Non-pigmented ciliary epithelial cell (primary cell): Measurements from ENCODE around the gene FBXO9.
A peak's percentile ranks its signal among the peaks of the same experiment; 100 is the strongest.
"Not testable (repeated sequence)": the region's sequence is repeated elsewhere in the genome, so short reads cannot be mapped to it uniquely, and the experiment has no call there.

ENCODE experiments used
- DNase-seq: peaks from one replicate; pipeline ENCODE4 v3.0.0-alpha.2; 2010; ENCODE audit warnings: low read depth

The FBXO9 gene

GRCh38 chr6:53048431-53049195 is 16.6 kb upstream of the FBXO9 start:
- peak; percentile 87 for DNase-seq

GRCh38 chr6:53049415-53049814 is 15.8 kb upstream of the FBXO9 start:
- DNase-seq: no peak

GRCh38 chr6:53052152-53052551 is 13.1 kb upstream of the FBXO9 start:
- not testable (repeated sequence) for DNase-seq

GRCh38 chr6:53054532-53054931 is 10.7 kb upstream of the FBXO9 start:
- no peak for DNase-seq

GRCh38 chr6:53055873-53056272 is 9.3 kb upstream of the FBXO9 start:
- no peak for DNase-seq

GRCh38 chr6:53056273-53056672 is 8.9 kb upstream of the FBXO9 start:
- no peak for DNase-seq

GRCh38 chr6:53058388-53059195 is 6.6 kb upstream of the FBXO9 start:
- DNase-seq: no peak

- DNase-seq: no peak
Observed at GRCh38 chr6:53059648-53060589, 5.3 kb upstream of the FBXO9 start.

- no peak for DNase-seq
Observed at GRCh38 chr6:53062169-53062539, 3.0 kb upstream of the FBXO9 start.

- DNase-seq: not testable (repeated sequence)
Observed at GRCh38 chr6:53064255-53064654, 949 bp upstream of the FBXO9 start.

GRCh38 chr6:53064726-53065265 is 408 bp upstream of the FBXO9 start:
- peak; percentile 93 for DNase-seq

GRCh38 chr6:53066077-53066417 is 843 bp downstream of the FBXO9 start:
- DNase-seq: no peak

- DNase-seq: no peak
Observed at GRCh38 chr6:53066874-53067706, 1.9 kb downstream of the FBXO9 start.

- no peak for DNase-seq
Observed at GRCh38 chr6:53067849-53068361, 2.7 kb downstream of the FBXO9 start.

GRCh38 chr6:53069427-53069826 is 4.2 kb downstream of the FBXO9 start:
- no peak for DNase-seq

GRCh38 chr6:53070806-53071205 is 5.6 kb downstream of the FBXO9 start:
- no peak for DNase-seq

- no peak for DNase-seq
Observed at GRCh38 chr6:53074347-53074746, 9.1 kb downstream of the FBXO9 start.

- no peak for DNase-seq
Observed at GRCh38 chr6:53080813-53081212, 15.6 kb downstream of the FBXO9 start.

GRCh38 chr6:53086302-53086701 is 21.1 kb downstream of the FBXO9 start:
- DNase-seq: no peak

GRCh38 chr6:53089948-53090347 is 24.7 kb downstream of the FBXO9 start:
- DNase-seq: no peak

GRCh38 chr6:53090576-53090975 is 25.4 kb downstream of the FBXO9 start:
- DNase-seq: no peak
